CD4-positive, alpha-beta T cell (primary cell): ENCODE results near the gene LINGO1. TPM values are rescaled to one million over a fixed set of nuclear protein-coding genes. Genes with fewer than 3 reads are reported as not detected.

ENCODE experiments used
- ATAC-seq: fragments of 200-7000 bp; cut with Tn5 transposase; one replicate; pipeline ENCODE4 v1.10.0; 2022; ENCODE audit warnings: mild to moderate bottlenecking; ENCODE audit not compliant: poor library complexity
- CTCF ChIA-PET: fragments of 350-600 bp; sonication (Branson Sonifier 250); formaldehyde crosslinking; loops from one replicate; lab custom pipeline; 2021; ENCODE audit warnings: antibody characterized with exemption, inconsistent platforms; lab: Charles Lee
- POLR2A ChIA-PET: fragments of 350-600 bp; sonication (Branson Sonifier 250); formaldehyde crosslinking; loops from one replicate; lab custom pipeline; 2021; ENCODE audit warnings: antibody characterized with exemption, inconsistent platforms; lab: Charles Lee
- DNase-seq, 14 experiments: peaks; one replicate each; pipeline ENCODE4 v3.0.0-alpha.2; 2013 to 2020; ENCODE audit warnings: mixed read lengths in 2 of 14
- H3K27ac ChIP-seq, 2 donors: one replicate each; pipeline versions ENCODE4 v1.5.1 to v1.7.0; 2013; ENCODE audit warnings: low read length in 2 of 2, low read depth in 1 of 2, mild to moderate bottlenecking in 1 of 2
- H3K27me3 ChIP-seq, 2 experiments: 1 replicate in 1 of 2; 2 replicates in 1 of 2; pipeline versions ENCODE4 v1.6.1 to v1.7.0; 2013; ENCODE audit warnings: low read length in 2 of 2, control low read depth in 1 of 2, mild to moderate bottlenecking in 1 of 2, moderate library complexity in 1 of 2; ENCODE audit not compliant: insufficient read depth in 2 of 2, control insufficient read depth in 1 of 2
- H3K36me3 ChIP-seq: one replicate; pipeline ENCODE4 v1.6.1; 2013; ENCODE audit warnings: low read length, control low read depth; ENCODE audit not compliant: insufficient read depth
- H3K4me1 ChIP-seq: one replicate; pipeline ENCODE4 v1.6.1; 2013; ENCODE audit warnings: low read length, control low read depth; ENCODE audit not compliant: insufficient read depth
- H3K4me3 ChIP-seq: one replicate; pipeline ENCODE4 v1.5.1; 2013; ENCODE audit warnings: mild to moderate bottlenecking, low read length, moderate library complexity
- H3K9me3 ChIP-seq, 2 experiments: 1 replicate in 1 of 2; 2 replicates in 1 of 2; pipeline versions ENCODE4 v1.6.1 to v1.7.0; 2013; ENCODE audit warnings: low read length in 2 of 2, mild to moderate bottlenecking in 2 of 2, control low read depth in 1 of 2, moderate library complexity in 1 of 2; ENCODE audit not compliant: control insufficient read depth in 1 of 2, insufficient read depth in 1 of 2
- H3K27ac Mint-ChIP-seq: one replicate; pipeline ENCODE4 v1.8.0; 2020; ENCODE audit warnings: mixed read lengths
- H3K27me3 Mint-ChIP-seq: one replicate; pipeline ENCODE4 v1.8.0; 2021; ENCODE audit warnings: mixed read lengths
- H3K36me3 Mint-ChIP-seq: one replicate; pipeline ENCODE4 v1.8.0; 2021; ENCODE audit warnings: low read depth, mixed read lengths
- H3K4me1 Mint-ChIP-seq: one replicate; pipeline ENCODE4 v1.8.0; 2021; ENCODE audit warnings: low read depth, mixed read lengths
- H3K4me3 Mint-ChIP-seq: one replicate; pipeline ENCODE4 v1.8.0; 2020; ENCODE audit warnings: mild to moderate bottlenecking, mixed read lengths
- H3K9me3 Mint-ChIP-seq: one replicate; pipeline ENCODE4 v1.8.0; 2020; ENCODE audit warnings: mixed read lengths
- intact Hi-C, 2 experiments: fragments of 100-400 bp; cut with DNase I in 1 of 2; cut with micrococcal nuclease in 1 of 2; formaldehyde crosslinking; loops; one replicate each; pipeline versions ENCODE4 v1.15.1 to v1.9.0; 2023 to 2025; cut with DNase I, micrococcal nuclease
- total RNA-seq, 174 experiments: library from RNA in 2 of 174; stranded (reverse) in 2 of 174; gene quantifications; one replicate each; pipeline ENCODE4 v1.2.3 and lab custom pipeline; 2021 to 2026
- TF ChIP-seq, protein P1 (sequence below): fragments of 200-600 bp; IDR thresholded peaks from one replicate; pipeline ENCODE4 v1.8.0; 2022; ENCODE audit warnings: antibody characterized with exemption, mild to moderate bottlenecking

Gene LINGO1
- total RNA-seq, 2 experiments from 2014 or later, result not detected

DNA sequence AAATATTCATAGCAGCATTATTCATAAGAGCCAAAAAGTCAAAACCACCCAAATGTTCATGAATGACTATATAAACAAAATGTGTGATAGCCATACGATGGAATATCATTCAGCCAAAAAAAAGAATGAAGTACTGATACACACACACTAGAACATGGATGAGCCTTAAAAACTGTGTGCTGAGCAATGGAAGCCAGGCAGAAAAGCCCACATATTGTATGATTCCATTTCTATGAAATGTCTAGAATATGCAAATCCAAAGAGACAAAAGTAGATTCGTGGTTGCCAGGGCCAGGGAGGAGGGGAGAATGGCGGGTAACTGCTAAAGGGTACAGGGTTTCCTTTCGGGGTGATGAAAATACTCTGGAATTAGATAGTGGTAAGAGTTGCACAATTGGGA, 37.2 kb upstream of the LINGO1 start:
- Histone ChIP-seq H3K36me3 (no peaks in the 10 kb centered on the region), H3K9me3 (peaks cover 0 to 6% of the 10 kb centered on the region in 2 experiments), H3K27ac (no peak overlapping the region), H3K4me1 (no peaks in the 10 kb centered on the region), H3K4me3 (no peak overlapping the region), H3K27me3 (peaks cover 4 to 13% of the 10 kb centered on the region in 2 experiments)
- no peak overlapping the region for H3K4me3 Mint-ChIP-seq
- ATAC-seq (no peak), DNase-seq (no peak)
- no peak overlapping the region for H3K27ac Mint-ChIP-seq
- TF ChIP-seq, protein P1, sequence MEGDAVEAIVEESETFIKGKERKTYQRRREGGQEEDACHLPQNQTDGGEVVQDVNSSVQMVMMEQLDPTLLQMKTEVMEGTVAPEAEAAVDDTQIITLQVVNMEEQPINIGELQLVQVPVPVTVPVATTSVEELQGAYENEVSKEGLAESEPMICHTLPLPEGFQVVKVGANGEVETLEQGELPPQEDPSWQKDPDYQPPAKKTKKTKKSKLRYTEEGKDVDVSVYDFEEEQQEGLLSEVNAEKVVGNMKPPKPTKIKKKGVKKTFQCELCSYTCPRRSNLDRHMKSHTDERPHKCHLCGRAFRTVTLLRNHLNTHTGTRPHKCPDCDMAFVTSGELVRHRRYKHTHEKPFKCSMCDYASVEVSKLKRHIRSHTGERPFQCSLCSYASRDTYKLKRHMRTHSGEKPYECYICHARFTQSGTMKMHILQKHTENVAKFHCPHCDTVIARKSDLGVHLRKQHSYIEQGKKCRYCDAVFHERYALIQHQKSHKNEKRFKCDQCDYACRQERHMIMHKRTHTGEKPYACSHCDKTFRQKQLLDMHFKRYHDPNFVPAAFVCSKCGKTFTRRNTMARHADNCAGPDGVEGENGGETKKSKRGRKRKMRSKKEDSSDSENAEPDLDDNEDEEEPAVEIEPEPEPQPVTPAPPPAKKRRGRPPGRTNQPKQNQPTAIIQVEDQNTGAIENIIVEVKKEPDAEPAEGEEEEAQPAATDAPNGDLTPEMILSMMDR, result no peak
- POLR2A ChIA-PET, result no interaction called here
- intact Hi-C loops, result no loop called here
- peaks cover 35% of the 10 kb centered on the region for H3K27me3 Mint-ChIP-seq
- CTCF ChIA-PET, result no interaction called here
- H3K4me1 Mint-ChIP-seq, result no peaks in the 10 kb centered on the region
- H3K36me3 Mint-ChIP-seq, result no peaks in the 10 kb centered on the region
- no peaks in the 10 kb centered on the region for H3K9me3 Mint-ChIP-seq

DNA sequence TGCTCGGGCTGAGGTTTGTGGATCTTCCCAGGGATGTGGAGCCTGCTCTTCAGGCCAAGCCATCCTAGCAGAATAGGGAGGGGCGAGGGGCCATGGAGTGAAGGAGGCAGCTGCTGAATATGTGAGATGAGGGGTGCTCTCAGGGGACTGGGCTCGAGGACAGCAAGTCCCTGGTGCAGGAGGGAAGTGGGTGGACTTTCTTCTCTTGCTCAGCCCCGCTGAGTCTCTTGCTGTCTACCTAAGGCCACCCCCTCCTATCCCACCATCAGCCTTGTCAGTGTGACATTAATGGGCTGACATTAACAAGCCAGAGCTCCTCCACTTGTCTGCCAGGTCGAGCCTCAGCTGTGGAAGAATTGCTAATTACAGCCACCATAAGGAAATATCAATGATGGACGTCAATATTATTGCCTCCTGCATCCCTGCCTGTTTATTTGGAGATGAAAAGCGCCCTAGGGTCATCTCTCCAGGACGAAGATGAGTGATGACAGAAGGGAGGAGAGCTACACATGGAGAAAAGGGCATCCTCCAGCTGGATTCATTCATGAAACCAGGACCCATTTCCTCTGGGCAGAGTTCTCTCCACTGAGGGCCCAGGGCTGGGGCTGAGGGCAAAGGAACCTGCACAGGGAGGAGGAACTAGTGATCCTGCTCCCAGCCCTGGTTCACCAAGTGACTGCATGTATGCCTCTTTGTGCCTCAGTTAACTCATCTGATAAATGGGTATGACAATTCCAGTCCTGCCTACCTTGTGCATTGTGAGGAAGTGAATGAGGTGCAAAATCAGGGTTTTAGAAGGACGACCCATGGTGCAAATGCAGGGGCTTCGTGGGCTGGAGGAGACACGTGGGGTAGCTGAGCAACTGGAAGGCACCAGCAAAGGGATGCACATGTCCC, 34.9 kb upstream of the LINGO1 start:
- Mint-ChIP-seq H3K27ac (no peak overlapping the region), H3K36me3 (no peaks in the 10 kb centered on the region), H3K27me3 (peaks cover 40% of the 10 kb centered on the region), H3K4me1 (no peaks in the 10 kb centered on the region), H3K4me3 (no peak overlapping the region), H3K9me3 (no peaks in the 10 kb centered on the region)
- ATAC-seq (no peak), DNase-seq (no peak)
- POLR2A ChIA-PET, result no interaction called here
- Histone ChIP-seq H3K4me3 (no peak overlapping the region), H3K4me1 (no peaks in the 10 kb centered on the region), H3K27ac (no peak overlapping the region), H3K36me3 (no peaks in the 10 kb centered on the region), H3K27me3 (peaks cover 4 to 8% of the 10 kb centered on the region in 2 experiments), H3K9me3 (peaks cover 0 to 6% of the 10 kb centered on the region in 2 experiments)
- CTCF ChIA-PET, result no interaction called here
- intact Hi-C loops, result no loop called here
- TF ChIP-seq, protein P1, result no peak

DNA sequence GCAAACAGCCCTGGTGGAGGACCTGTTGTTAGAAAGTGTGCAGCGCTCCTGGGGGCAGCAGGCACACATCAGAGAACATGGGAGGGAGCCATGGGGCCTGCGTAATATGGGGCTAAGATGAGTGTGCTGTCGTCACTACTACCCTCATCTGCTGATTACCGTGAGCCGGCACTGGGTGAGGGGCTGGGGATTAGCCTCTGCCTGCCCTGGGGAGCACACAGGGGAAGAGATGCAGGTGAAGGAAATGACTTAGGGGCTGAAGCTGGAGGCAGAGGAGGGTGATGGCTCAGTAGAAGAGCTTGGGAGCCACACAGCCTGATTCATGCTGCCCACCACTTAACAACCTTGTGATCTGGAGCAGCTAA, 33.6 kb upstream of the LINGO1 start:
- Histone ChIP-seq H3K4me1 (no peaks in the 10 kb centered on the region), H3K9me3 (peaks cover 0 to under 1% of the 10 kb centered on the region in 2 experiments), H3K4me3 (no peak overlapping the region), H3K27me3 (peaks cover 4 to 5% of the 10 kb centered on the region in 2 experiments), H3K27ac (no peak overlapping the region), H3K36me3 (no peaks in the 10 kb centered on the region)
- no peak for ATAC-seq
- CTCF ChIA-PET, result no interaction called here
- Mint-ChIP-seq H3K4me1 (no peaks in the 10 kb centered on the region), H3K9me3 (no peaks in the 10 kb centered on the region), H3K27me3 (peaks cover 40% of the 10 kb centered on the region), H3K27ac (no peak overlapping the region), H3K4me3 (no peak overlapping the region), H3K36me3 (no peaks in the 10 kb centered on the region)
- TF ChIP-seq, protein P1, result no peak
- no peak for DNase-seq
- intact Hi-C loops, result no loop called here
- POLR2A ChIA-PET, result no interaction called here
